Skin epidermis (tissue), 12 donors: ENCODE results near the gene PLPP1.
A peak's percentile ranks its signal among the peaks of the same experiment; 100 is the strongest.
"Not testable (repeated sequence)": the region's sequence is repeated elsewhere in the genome, so short reads cannot be mapped to it uniquely, and the experiment has no call there.

Experiments
- H3K27ac ChIP-seq, 21 experiments: fragments of 200-600 bp; sonication (generic) in 11 of 21; one replicate each; pipeline ENCODE4 v1.5.0; 2020; ENCODE audit warnings: mild to moderate bottlenecking in 3 of 21, inconsistent platforms in 2 of 21, moderate library complexity in 2 of 21
- H3K4me3 ChIP-seq, 7 experiments: fragments of 200-600 bp; sonication (generic) in 2 of 7; one replicate each; pipeline ENCODE4 v1.5.0; 2020; ENCODE audit warnings: inconsistent platforms in 2 of 7, mild to moderate bottlenecking in 2 of 7, moderate library complexity in 1 of 7

The PLPP1 gene

GRCh38 chr5:55551358-55551757 lies 16.6 kb upstream of the PLPP1 start:
- peak overlapping the region in 2 of 21 experiments; percentile 27 to 47 for H3K27ac ChIP-seq
- H3K4me3 ChIP-seq, result no peak overlapping the region

GRCh38 chr5:55547781-55548180 lies 13.0 kb upstream of the PLPP1 start:
- no peak overlapping the region for H3K4me3 ChIP-seq
- H3K27ac ChIP-seq, result no peak overlapping the region

GRCh38 chr5:55546947-55547346 lies 12.2 kb upstream of the PLPP1 start:
- H3K27ac ChIP-seq, result no peak overlapping the region
- H3K4me3 ChIP-seq, result no peak overlapping the region

GRCh38 chr5:55544341-55544740 lies 9.6 kb upstream of the PLPP1 start:
- H3K4me3 ChIP-seq, result no peak overlapping the region
- no peak overlapping the region for H3K27ac ChIP-seq

GRCh38 chr5:55541056-55541635 lies 6.4 kb upstream of the PLPP1 start:
- peak overlapping the region in 1 of 21 experiments; percentile 37 for H3K27ac ChIP-seq
- no peak overlapping the region for H3K4me3 ChIP-seq

GRCh38 chr5:55540525-55540924 lies 5.8 kb upstream of the PLPP1 start:
- Histone ChIP-seq H3K4me3 (no peak overlapping the region), H3K27ac (peak overlapping the region in 2 of 21 experiments; percentile 26 to 37)

- Histone ChIP-seq H3K27ac (peak overlapping the region in 1 of 21 experiments; percentile 37), H3K4me3 (no peak overlapping the region)
Measured at GRCh38 chr5:55540024-55540423, 5.3 kb upstream of the PLPP1 start.

GRCh38 chr5:55538661-55539060 lies 3.9 kb upstream of the PLPP1 start:
- peak overlapping the region in 12 of 21 experiments; percentile 2 to 78 (median 44) for H3K27ac ChIP-seq
- H3K4me3 ChIP-seq, result no peak overlapping the region

- peak overlapping the region in 2 of 21 experiments; percentile 44 to 61 for H3K27ac ChIP-seq
Measured at GRCh38 chr5:55537315-55537714, 2.6 kb upstream of the PLPP1 start.

GRCh38 chr5:55535199-55535905 lies 588 bp upstream of the PLPP1 start:
- H3K4me3 ChIP-seq, result peak overlapping the region; percentile 59 to 85 (median 75)
- peak overlapping the region; percentile 62 to 95 (median 90) for H3K27ac ChIP-seq

More at GRCh38 chr5:55537315-55537714, 2.6 kb upstream of the PLPP1 start:
- not testable (repeated sequence) for H3K4me3 ChIP-seq

GRCh38 chr5:55533521-55534435 lies 986 bp downstream of the PLPP1 start:
- Histone ChIP-seq H3K27ac (peak overlapping the region; percentile 62 to 95 (median 90)), H3K4me3 (peak overlapping the region; percentile 59 to 85 (median 75))

GRCh38 chr5:55530669-55531068 lies 4.1 kb downstream of the PLPP1 start:
- no peak overlapping the region for H3K4me3 ChIP-seq
- H3K27ac ChIP-seq, result peak overlapping the region in 1 of 21 experiments; percentile 41

GRCh38 chr5:55524816-55525215 lies 9.9 kb downstream of the PLPP1 start:
- Histone ChIP-seq H3K4me3 (no peak overlapping the region), H3K27ac (no peak overlapping the region)

- no peak overlapping the region for H3K4me3 ChIP-seq
- no peak overlapping the region for H3K27ac ChIP-seq
Measured at GRCh38 chr5:55523293-55523692, 11.5 kb downstream of the PLPP1 start.

GRCh38 chr5:55521881-55522280 lies 12.9 kb downstream of the PLPP1 start:
- H3K4me3 ChIP-seq, result no peak overlapping the region
- no peak overlapping the region for H3K27ac ChIP-seq

GRCh38 chr5:55520117-55520839 lies 14.5 kb downstream of the PLPP1 start:
- no peak overlapping the region for H3K4me3 ChIP-seq
- H3K27ac ChIP-seq, result no peak overlapping the region

GRCh38 chr5:55518831-55519390 lies 15.9 kb downstream of the PLPP1 start:
- H3K4me3 ChIP-seq, result no peak overlapping the region
- peak overlapping the region in 3 of 21 experiments; percentile 8 to 15 (median 11) for H3K27ac ChIP-seq

GRCh38 chr5:55517804-55518203 lies 17.0 kb downstream of the PLPP1 start:
- no peak overlapping the region for H3K27ac ChIP-seq
- H3K4me3 ChIP-seq, result no peak overlapping the region

- peak overlapping the region in 1 of 21 experiments; percentile 9 for H3K27ac ChIP-seq
- no peak overlapping the region for H3K4me3 ChIP-seq
Measured at GRCh38 chr5:55511010-55511409, 23.8 kb downstream of the PLPP1 start.
